ENCODE data around the gene GIGYF1.

DNA sequence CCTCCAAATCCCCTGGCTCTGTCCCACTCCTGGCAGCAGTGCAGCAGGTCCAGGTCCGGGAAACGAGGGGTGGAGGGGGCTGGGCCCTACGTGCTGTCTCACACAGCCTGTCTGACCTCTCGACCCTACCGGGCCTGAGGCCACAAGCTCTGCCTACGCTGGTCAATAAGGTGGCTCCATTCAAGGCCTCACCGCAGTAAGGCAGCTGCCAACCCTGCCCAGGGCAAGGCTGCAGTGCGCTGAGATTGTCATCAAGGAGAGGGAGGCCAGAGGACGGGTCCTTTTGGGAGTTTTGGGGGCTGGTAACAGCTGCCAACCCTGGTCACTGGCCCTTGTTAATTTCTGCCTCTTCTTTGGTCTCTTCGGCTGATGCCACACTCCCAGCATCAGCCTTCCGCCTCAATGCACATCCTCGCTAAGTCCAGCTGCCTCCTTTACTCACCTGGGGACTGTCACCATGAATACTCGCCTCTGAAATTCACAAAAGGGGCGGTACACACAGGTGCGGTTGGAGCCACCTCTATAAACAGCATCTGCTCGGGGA, 29.8 kb upstream of the GIGYF1 start:
- TF ChIP-seq, protein P1, sequence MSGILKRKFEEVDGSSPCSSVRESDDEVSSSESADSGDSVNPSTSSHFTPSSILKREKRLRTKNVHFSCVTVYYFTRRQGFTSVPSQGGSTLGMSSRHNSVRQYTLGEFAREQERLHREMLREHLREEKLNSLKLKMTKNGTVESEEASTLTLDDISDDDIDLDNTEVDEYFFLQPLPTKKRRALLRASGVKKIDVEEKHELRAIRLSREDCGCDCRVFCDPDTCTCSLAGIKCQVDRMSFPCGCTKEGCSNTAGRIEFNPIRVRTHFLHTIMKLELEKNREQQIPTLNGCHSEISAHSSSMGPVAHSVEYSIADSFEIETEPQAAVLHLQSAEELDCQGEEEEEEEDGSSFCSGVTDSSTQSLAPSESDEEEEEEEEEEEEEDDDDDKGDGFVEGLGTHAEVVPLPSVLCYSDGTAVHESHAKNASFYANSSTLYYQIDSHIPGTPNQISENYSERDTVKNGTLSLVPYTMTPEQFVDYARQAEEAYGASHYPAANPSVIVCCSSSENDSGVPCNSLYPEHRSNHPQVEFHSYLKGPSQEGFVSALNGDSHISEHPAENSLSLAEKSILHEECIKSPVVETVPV (CRISPR knock-in tag; IDR thresholded peaks at IDR 0.05), result no peak
- TF ChIP-seq, protein P2, sequence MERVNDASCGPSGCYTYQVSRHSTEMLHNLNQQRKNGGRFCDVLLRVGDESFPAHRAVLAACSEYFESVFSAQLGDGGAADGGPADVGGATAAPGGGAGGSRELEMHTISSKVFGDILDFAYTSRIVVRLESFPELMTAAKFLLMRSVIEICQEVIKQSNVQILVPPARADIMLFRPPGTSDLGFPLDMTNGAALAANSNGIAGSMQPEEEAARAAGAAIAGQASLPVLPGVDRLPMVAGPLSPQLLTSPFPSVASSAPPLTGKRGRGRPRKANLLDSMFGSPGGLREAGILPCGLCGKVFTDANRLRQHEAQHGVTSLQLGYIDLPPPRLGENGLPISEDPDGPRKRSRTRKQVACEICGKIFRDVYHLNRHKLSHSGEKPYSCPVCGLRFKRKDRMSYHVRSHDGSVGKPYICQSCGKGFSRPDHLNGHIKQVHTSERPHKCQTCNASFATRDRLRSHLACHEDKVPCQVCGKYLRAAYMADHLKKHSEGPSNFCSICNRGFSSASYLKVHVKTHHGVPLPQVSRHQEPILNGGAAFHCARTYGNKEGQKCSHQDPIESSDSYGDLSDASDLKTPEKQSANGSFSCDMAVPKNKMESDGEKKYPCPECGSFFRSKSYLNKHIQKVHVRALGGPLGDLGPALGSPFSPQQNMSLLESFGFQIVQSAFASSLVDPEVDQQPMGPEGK (CRISPR knock-in tag; IDR thresholded peaks at IDR 0.05; ENCODE audit: borderline replicate concordance), result no peak
- TF ChIP-seq BACH2 (CRISPR knock-in tag; IDR thresholded peaks at IDR 0.05; ENCODE audit: borderline replicate concordance) (no peak), ARNTL (CRISPR knock-in tag; IDR thresholded peaks at IDR 0.05; ENCODE audit: borderline replicate concordance, low read depth) (no peak), ZNF8 (CRISPR knock-in tag; IDR thresholded peaks at IDR 0.05) (no peak), ZFP3 (CRISPR knock-in tag; IDR thresholded peaks at IDR 0.05) (no peak)

Data from SK-N-SH treated with all-trans-retinoic acid at 6 μM for 48 hours (cell line).